HEK293T (cell line): ENCODE measurements around the gene DOCK2.

Experiments
- CTCF ChIA-PET: fragments of 350-600 bp; formaldehyde crosslinking; extraction: SDS; loops from one replicate; lab custom pipeline; 2021; ENCODE audit warnings: antibody characterized with exemption, inconsistent platforms; lab: Yijun Ruan, JAX
- POLR2A ChIA-PET: fragments of 350-600 bp; formaldehyde crosslinking; extraction: SDS; loops from one replicate; lab custom pipeline; 2020; ENCODE audit warnings: antibody characterized with exemption, inconsistent platforms; lab: Yijun Ruan, JAX
- DNase-seq: peaks from one replicate; pipeline ENCODE4 v3.0.0; 2012; ENCODE audit warnings: mixed read lengths; ENCODE audit errors: extremely low spot score
- ARNT ChIP-seq: fragments of 450-650 bp; IDR thresholded peaks from 2 replicates; pipeline ENCODE4 v1.6.1; 2017; ENCODE audit warnings: mild to moderate bottlenecking
- BHLHE40 ChIP-seq: fragments of 450-650 bp; IDR thresholded peaks from 2 replicates; pipeline ENCODE4 v1.6.1; 2016; ENCODE audit warnings: mild to moderate bottlenecking, moderate library complexity, borderline replicate concordance
- CTBP1 ChIP-seq: fragments of 450-650 bp; IDR thresholded peaks from 2 replicates; pipeline ENCODE4 v1.6.1; 2016; ENCODE audit warnings: borderline replicate concordance
- ELF4 ChIP-seq: fragments of 450-650 bp; IDR thresholded peaks from 2 replicates; pipeline ENCODE4 v1.6.1; 2017; ENCODE audit warnings: antibody characterized with exemption
- FOXA1 ChIP-seq: fragments of 450-650 bp; IDR thresholded peaks from 2 replicates; pipeline ENCODE4 v1.6.1; 2016; ENCODE audit warnings: mild to moderate bottlenecking
- FOXK2 ChIP-seq: fragments of 450-650 bp; IDR thresholded peaks from 2 replicates; pipeline ENCODE4 v1.6.1; 2016; ENCODE audit warnings: mild to moderate bottlenecking
- FOXM1 ChIP-seq: fragments of 450-650 bp; IDR thresholded peaks from 2 replicates; pipeline ENCODE4 v1.6.1; 2017; ENCODE audit warnings: mild to moderate bottlenecking, borderline replicate concordance
- HDGF ChIP-seq: fragments of 450-650 bp; IDR thresholded peaks from 2 replicates; pipeline ENCODE4 v1.6.1; 2017; ENCODE audit warnings: antibody characterized with exemption, borderline replicate concordance
- L3MBTL2 ChIP-seq: fragments of 450-650 bp; conservative IDR thresholded peaks from 2 replicates; pipeline ENCODE4 v1.6.1; 2016; ENCODE audit warnings: mild to moderate bottlenecking
- LEF1 ChIP-seq: fragments of 450-650 bp; IDR thresholded peaks from 2 replicates; pipeline ENCODE4 v1.6.1; 2017; ENCODE audit warnings: mild to moderate bottlenecking, borderline replicate concordance
- NFRKB ChIP-seq: fragments of 450-650 bp; IDR thresholded peaks from 2 replicates; pipeline ENCODE4 v1.6.1; 2016; ENCODE audit warnings: mild to moderate bottlenecking, moderate library complexity
- SP1 ChIP-seq: fragments of 450-650 bp; IDR thresholded peaks from 2 replicates; pipeline ENCODE4 v1.6.1; 2017
- SUZ12 ChIP-seq: fragments of 450-650 bp; IDR thresholded peaks from 2 replicates; pipeline ENCODE4 v1.6.1; 2016; ENCODE audit warnings: mild to moderate bottlenecking
- TARDBP ChIP-seq: fragments of 450-650 bp; IDR thresholded peaks from 2 replicates; pipeline ENCODE4 v1.6.1; 2016
- ZNF384 ChIP-seq: fragments of 450-650 bp; IDR thresholded peaks from 2 replicates; pipeline ENCODE4 v1.6.1; 2016
- TF ChIP-seq, protein P1 (sequence below): fragments of 450-650 bp; IDR thresholded peaks from 2 replicates; pipeline ENCODE4 v1.6.1; 2016

DOCK2 gene

DNA sequence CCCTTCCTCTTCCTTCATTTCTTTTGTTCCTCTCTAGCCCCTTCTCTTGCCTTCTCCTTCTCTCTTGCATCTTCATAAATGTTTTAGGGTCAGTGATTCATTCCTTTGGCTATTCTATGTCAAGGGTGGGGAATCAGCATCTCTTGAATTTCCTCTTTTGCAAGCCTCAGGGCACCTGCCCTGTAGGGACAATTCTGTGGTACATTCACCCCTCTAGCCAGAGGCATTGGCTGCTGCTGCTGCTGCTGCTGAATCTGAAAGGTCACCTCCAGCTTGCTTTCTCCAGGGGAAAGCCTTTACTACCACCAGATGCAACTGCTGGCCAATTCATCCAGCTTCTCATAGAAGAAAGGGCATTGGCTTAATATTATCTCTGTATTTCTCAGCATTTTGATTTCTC is 255.9 kb downstream of the DOCK2 start:
- no peak for TF ChIP-seq L3MBTL2
- TF ChIP-seq LEF1, result no peak
- TF ChIP-seq TARDBP, result no peak
- no peak for TF ChIP-seq SP1
- TF ChIP-seq ZNF384, result no peak
- no peak for TF ChIP-seq FOXA1
- TF ChIP-seq BHLHE40, result no peak
- TF ChIP-seq ELF4, result no peak
- TF ChIP-seq SUZ12, result no peak
- no peak for TF ChIP-seq NFRKB
- TF ChIP-seq FOXM1, result no peak
- TF ChIP-seq HDGF, result no peak
- ChIA-PET CTCF (no interaction called here), POLR2A (no interaction called here)
- no peak for DNase-seq

DNA sequence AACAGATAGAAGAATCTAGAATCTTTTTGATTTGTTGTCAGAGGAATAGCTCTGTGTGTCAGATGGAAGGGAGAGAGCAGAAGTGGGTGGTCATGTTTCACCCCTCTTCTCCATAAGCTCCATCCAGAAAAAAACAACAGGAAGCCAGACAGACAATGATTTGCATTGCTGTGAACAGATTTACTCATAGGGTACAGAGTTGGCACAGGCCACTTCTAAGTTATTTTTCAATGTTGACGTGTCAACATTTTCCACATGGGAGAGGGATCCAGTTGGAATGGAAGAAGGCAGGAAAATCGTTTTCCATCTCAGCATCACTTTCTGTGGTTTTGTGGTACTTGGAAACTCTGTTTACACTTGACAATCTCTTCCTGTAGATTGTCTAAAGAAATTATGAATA is 256.5 kb downstream of the DOCK2 start:
- no peak for DNase-seq
- TF ChIP-seq FOXA1 (no peak), ARNT (no peak), ZNF384 (no peak), ELF4 (no peak), CTBP1 (no peak), HDGF (no peak), BHLHE40 (no peak), TARDBP (no peak), SUZ12 (no peak), LEF1 (no peak), SP1 (no peak)
- TF ChIP-seq, protein P1, sequence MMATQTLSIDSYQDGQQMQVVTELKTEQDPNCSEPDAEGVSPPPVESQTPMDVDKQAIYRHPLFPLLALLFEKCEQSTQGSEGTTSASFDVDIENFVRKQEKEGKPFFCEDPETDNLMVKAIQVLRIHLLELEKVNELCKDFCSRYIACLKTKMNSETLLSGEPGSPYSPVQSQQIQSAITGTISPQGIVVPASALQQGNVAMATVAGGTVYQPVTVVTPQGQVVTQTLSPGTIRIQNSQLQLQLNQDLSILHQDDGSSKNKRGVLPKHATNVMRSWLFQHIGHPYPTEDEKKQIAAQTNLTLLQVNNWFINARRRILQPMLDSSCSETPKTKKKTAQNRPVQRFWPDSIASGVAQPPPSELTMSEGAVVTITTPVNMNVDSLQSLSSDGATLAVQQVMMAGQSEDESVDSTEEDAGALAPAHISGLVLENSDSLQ, result no peak
- ChIA-PET POLR2A (no interaction called here), CTCF (no interaction called here)

DNA sequence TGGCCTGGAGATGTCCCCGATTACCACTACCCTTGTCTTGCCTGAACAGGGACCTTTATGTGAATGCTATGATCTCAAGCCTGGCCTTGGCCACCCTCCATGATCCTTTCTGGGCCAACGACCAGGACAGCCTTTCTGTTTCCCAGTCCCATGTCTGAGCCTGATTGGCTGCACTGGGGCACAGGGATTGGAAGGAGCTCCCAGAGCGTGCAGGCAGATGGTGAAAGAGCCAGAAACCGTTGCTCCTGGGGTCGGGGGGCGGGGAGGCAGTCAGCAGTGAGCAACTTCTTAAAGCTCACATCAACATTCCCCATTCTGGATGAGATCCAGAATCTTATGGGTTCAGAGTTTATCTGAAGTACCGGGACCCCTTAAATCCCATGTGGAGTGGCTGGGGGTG is 258.9 kb downstream of the DOCK2 start:
- no peak for DNase-seq
- TF ChIP-seq FOXK2 (no peak), L3MBTL2 (no peak), FOXM1 (no peak), ZNF384 (no peak), BHLHE40 (no peak), NFRKB (no peak), ARNT (no peak), SUZ12 (no peak)
- TF ChIP-seq, protein P1, result no peak
- ChIA-PET POLR2A (no interaction called here), CTCF (no interaction called here)

DNA sequence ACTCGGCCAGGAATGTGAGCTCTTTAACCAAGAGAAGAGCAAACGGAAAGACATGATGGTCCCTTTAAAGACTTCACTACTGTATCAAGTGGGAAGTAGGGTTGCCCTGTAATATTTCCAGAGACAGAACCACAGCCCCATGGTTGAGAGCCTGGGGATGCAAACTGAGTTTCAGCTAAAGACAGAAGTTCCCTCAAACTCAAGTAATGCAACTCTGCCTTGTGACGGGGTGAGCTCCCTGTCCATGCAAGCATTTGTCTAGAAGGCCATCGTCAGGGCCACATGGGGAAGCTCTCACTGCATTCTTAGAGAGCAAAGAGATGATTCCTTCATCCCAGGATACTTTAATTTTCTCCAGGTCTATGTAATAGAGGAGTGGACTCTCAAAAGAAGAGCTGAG is 260.4 kb downstream of the DOCK2 start:
- POLR2A ChIA-PET, result no interaction called here
- TF ChIP-seq L3MBTL2 (no peak), FOXK2 (no peak), ELF4 (no peak), NFRKB (no peak), SUZ12 (no peak), HDGF (no peak), SP1 (no peak), ARNT (no peak), ZNF384 (no peak), TARDBP (no peak), BHLHE40 (no peak), FOXA1 (no peak), LEF1 (no peak)
- TF ChIP-seq, protein P1, result no peak
- CTCF ChIA-PET, result interaction anchor here (1.1 kb wide), 2 partner anchors 13 to 83 kb away, joined by 4 to 5 read pairs; partner anchors contain the start of gene INSYN2B
- no peak for DNase-seq

DNA sequence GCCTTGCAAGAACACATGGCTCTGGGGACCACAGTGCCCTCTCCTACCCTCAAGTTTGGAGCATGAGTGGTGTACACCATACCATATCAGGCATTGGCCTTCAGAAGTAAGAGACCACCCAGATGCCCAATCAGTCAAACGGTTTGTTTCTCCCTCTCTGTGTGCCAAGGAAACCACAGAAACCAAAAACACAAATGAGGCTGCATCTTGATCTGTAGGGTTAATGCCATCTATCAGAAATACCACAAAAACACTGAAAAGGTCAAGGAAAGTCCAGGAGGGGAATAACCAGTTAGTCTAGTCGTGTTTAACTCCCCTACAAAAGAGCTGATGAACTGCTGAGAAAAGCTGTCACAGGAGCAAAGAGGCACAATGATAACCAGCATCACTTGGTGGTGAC is 264.8 kb downstream of the DOCK2 start:
- CTCF ChIA-PET, result no interaction called here
- TF ChIP-seq FOXA1, result no peak
- TF ChIP-seq LEF1, result no peak
- TF ChIP-seq NFRKB, result no peak
- TF ChIP-seq FOXM1, result no peak
- no peak for TF ChIP-seq SP1
- TF ChIP-seq BHLHE40, result no peak
- TF ChIP-seq TARDBP, result no peak
- TF ChIP-seq ELF4, result no peak
- TF ChIP-seq CTBP1, result no peak
- TF ChIP-seq ARNT, result no peak
- TF ChIP-seq L3MBTL2, result no peak
- no peak for TF ChIP-seq ZNF384
- TF ChIP-seq SUZ12, result no peak
- POLR2A ChIA-PET, result no interaction called here
- no peak for DNase-seq

DNA sequence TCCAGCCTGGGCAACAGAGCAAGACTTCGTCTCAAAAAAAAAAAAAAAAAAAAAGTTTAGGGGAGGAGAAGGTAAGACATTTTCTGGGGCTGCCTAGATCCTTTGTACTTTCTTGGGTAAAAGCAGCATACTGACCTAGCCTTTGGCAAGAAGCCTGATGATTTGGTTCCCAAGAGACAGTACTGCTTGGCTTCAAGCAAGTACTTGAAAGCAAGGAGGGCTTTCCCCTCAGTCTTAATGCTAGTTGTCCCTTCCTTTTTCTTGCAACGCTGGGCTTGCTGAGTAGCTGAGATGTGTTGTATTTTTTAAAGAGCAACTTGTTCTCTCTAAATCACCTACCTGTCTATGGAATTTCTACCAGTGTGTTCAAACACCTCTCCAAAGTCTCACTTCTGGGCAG is 267.0 kb downstream of the DOCK2 start:
- ChIA-PET POLR2A (no interaction called here), CTCF (no interaction called here)
- TF ChIP-seq SUZ12 (no peak), BHLHE40 (no peak), HDGF (no peak), NFRKB (no peak), FOXA1 (no peak), FOXM1 (no peak), LEF1 (no peak), ZNF384 (no peak), ELF4 (no peak), CTBP1 (no peak), ARNT (no peak), SP1 (no peak), TARDBP (no peak), L3MBTL2 (no peak), FOXK2 (no peak)
- TF ChIP-seq, protein P1, result no peak
- DNase-seq, result no peak
